ENCODE measurements around the gene PSMD1.

Gene PSMD1

DNA sequence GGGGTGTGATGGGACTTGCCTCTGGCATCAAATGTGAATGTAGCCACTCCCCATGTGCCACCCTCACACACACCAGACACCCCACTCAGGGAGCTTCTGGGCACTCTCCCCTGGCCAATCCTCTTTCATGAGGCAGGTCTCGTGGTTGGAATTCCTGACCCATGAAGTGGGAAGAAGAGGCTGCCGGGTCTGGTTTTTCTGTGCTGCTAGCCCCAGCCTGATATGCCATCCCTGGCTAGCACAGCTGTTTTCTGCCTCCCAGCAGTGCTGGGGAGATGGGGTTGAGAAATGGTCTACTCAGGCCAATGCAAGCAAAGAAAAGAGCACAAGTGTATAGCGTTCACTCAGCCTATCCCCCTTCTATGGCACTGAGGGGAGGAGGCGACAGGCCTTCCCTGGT lies 20.5 kb upstream of the PSMD1 start:
- no peak for DNase-seq

DNA sequence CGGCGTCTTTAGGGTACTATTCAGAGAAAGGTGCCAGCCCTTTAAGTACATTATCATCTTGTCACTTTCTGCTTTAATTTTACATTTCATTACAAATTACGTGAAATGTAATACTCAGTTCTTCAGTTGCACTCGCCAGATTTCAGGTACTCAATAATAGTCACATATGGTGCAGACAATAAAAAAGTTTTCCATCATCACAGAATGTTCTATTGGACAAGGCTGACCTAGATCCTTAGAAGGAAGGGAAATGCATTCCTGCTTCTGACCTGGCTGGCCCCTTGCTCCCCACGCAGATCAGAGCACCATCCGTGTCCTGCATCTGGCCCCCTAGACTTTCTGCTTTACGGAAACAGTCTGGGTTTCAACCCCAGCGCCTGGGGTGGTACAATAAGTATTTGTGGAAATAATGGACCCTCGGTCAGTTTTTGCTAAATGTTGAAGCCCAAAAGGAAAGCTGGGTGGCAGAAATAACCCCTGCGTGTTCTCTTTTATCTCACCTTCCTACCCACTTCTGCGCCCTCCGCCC lies 20.0 kb upstream of the PSMD1 start:
- DNase-seq, result no peak

DNA sequence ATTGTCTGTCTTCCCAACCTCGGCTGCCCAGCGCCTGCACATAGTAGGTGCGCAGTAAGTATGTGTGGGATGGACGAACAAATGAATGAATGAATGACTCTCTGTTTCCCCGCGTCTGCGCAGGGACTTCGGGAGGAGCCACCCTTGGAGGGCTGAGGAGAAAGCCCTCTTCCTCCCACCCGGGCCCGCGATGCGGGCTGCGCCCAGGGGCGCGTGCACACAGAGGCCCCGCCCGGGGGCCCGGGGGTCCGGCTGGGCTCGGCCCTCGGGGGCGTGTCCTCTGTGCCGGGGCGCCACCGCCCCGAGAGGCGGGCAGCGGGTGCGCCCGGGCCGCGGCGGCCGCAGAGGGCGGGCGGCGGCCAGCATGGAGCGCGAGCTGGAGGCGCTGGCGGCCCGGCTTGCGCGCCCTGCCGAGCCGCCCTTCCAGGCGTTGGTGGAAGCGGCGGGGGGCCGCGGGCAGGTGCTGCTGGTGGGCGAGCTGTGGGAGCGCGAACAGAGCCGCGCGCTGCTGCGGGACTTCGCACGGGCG lies 19.4 kb upstream of the PSMD1 start, which contains the start of gene C2orf72:
Gene C2orf72 (plus strand): TSS at position 322 of the 529 bp plus-strand sequence. CDS start 43 bp downstream, at position 365.
- DNase-seq, result peak in 1 of 2 experiments; percentile 69

DNA sequence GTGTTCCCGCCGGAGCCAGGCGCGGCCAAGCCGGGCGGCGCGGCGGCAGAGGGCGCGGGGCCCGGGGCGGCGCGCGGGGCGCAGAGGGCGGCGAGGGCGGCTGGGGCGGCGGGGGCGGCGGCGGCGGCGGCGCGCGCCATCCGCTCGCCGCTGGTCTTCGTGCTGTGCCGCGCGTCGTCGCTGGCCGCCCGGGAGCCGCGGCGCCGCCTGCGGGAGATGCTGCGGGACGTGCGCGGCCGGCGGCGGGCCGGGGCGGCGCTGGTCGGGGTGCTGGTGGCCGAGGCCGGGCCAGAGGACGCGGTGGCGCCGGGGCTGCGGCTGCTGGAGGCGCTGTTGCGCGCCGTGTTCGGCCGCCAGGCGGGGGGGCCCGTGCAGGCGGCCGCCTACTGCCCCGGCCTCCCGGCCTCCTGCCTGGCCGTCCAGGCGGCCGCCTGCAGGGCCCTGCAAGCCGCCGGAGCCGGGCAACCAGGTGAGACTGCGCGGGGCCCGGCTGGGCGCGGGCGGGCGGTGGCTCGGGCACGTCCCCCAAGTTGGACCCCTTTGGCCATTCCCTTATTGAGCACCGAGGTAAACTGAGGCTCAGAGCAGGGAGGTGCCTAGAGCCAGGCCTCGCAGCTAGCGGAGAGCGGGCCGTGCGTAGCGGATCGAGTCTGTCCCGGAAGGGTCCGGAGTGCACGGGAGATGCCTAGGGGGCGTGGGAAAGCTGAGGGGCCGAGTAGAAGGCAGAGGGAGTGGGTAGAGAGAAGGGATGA lies 18.8 kb upstream of the PSMD1 start:
- DNase-seq, result peak; percentile 3 to 38

DNA sequence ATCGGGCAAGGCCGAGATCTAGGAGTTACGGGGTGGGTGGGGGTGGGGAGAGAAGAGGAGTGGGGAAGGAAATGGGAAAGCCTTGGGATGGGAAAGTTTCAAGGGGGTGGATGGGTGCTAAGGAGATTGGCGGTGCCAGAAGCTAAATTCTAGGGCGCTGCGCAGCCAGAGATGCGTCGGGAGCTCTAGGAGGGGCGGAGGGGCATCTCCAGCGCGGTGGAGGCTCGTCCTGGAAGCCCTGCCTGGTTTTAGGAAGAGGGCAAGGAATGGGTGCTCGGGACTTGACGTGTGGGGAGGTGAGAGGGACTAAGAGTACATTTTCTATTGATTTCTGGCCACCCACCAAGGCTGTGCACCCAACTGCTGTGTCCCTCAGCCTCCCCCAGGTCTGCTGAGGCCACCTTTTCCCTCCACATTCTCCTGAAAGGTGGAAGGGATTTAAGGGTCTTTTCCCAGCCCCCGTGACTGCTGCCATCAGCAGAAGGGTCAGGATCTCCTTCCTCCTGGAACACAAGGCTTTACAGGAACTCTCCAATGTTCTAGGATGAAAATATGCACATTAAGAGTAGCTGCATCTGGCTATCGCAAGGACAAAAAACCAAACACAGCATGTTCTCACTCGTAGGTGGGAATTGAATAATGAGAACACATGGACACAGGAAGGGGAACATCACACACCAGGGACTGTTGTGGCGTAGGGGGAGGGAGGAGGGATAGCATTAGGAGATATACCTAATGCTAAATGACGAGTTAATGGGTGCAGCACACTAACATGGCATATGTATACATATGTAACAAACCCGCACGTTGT lies 18.0 kb upstream of the PSMD1 start:
- no peak for DNase-seq

DNA sequence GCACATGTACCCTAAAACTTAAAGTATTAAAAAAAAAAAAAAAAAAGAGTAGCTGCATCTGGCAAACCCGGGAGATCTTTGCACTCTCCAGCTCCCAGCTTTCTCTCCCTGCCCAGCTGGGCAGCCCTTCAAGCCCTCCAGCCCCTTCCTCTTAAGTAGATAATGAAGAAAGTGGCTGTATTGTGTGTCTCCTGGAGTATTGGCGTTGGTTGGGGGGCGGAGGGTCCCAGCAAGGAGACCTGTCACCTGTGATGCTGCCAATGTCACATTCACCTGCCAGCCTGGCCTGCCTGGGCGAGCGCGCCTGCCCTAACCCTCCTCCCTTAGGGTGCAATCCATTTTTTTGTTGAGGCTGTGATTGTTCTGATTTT lies 17.4 kb upstream of the PSMD1 start:
- no peak for DNase-seq

DNA sequence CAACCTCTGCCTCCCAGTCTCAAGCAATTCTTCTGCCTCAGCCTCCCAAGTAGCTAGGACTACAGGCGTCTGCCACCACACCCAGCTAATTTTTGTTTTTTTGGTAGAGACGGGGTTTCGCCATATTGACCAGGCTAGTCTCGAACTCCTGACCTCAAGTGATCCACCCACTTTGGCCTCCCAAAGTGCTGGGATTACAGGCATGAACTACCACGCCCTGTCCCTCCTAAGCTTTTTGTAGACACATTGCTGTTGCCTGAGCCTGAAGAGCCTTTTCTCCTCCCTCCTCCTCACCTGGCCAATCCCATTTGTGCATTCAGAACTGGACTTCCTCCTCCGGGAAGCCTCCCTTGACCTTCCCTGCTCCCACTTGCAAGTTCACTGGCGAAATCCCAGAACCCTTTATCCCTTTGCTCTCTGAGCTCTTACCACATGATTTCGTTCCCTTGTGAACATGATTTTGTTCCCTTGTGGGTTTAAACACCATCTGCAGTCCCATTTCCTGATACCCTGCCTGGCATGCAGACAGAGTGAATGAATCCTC lies 16.8 kb upstream of the PSMD1 start:
- DNase-seq, result no peak

DNA sequence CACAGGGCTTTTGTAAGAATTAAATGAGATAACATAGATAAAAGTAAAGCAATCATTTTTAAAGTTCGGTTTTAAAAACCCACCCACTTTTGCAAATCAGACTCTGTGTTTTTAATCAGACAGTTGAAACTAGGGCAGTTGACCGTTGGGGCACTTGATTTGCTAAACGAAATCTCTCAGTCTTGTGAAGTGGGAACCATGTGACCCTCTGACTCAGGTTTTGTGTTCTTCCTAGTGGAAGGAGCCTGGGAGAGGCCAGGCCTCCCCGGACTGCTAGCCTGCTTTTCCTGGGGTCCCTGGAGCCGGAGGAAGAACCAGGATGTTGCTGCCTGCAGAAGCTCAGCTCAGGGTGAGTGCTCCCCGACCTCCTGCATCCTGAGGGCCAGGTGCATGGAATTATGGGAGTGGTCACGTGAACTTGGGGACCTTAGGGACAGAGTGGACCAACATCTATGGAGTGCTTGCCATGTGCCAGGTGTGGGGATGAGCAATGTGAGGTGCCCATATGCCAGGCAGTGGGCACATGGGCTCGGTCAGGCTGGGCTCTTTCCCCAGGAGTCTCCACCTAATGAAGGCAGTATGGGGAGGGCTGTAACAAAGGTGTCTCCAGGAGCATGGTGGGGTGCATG lies 15.5 kb upstream of the PSMD1 start:
- no peak for DNase-seq

DNA sequence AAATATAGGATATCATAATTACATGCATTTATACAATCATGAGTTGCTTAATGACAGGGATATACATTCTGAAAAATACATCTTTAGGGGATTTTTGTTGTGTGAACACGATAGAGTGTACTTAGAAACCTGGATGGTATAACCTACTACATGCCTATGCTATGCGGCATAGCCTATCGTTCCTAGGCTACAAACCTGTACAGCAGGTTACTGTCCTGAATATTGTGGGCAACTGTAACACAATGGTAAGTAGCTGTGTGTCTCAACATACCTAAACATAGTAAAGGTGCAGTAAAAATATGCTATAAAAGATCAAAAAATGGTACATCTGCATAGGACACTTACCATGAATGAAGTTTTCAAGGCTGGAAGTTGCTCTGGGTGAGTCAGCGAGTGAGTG lies 12.9 kb upstream of the PSMD1 start:
- DNase-seq, result no peak

DNA sequence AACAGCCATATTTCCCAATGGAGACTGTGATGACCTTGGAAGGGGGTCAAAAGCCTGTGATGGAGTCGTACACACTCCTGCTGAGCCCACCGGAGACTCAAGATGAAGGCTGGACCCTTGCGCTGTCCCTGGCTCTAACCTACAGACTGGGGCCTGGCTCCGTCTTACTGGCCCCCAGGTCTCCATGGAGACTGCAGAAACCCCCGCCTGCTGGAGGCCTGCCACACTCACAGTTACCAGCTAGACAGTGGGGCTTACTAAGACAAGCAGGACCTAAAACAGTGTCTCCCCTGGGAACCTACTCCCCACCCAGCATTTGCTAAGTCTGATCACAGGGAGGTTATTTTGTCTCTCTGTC lies 9.8 kb upstream of the PSMD1 start:
- DNase-seq, result no peak

DNA sequence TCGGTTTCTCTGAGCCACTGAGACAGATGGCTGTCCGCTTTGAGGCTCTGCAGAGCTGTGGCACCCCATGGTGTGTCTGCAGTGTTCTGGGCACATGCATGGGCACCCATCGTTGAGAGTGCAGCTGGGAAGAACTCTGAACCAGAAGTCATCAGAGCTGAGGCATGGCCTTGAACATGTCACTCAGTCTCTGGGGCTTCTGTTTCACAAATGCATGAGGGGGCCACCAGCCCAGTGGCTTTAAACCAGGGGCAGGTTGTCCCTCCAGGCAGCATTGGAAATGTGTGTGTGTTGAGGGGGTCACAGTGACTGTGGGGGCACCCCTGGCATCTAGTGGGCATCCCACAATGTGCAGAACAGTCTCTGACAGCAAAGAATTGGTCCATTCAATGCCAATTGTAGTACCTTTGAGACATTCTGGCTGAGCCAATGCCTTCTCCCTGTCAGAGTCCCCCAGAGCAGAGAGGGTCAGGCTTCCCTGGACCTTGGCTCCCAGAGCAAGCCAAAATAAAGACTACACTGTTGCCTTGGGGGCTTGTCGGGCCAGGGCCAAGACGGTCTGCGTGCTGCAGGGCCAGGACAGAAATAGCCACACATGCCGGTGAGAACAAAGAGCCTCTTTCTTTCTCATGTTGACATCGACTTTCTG lies 9.3 kb upstream of the PSMD1 start:
- no peak for DNase-seq

DNA sequence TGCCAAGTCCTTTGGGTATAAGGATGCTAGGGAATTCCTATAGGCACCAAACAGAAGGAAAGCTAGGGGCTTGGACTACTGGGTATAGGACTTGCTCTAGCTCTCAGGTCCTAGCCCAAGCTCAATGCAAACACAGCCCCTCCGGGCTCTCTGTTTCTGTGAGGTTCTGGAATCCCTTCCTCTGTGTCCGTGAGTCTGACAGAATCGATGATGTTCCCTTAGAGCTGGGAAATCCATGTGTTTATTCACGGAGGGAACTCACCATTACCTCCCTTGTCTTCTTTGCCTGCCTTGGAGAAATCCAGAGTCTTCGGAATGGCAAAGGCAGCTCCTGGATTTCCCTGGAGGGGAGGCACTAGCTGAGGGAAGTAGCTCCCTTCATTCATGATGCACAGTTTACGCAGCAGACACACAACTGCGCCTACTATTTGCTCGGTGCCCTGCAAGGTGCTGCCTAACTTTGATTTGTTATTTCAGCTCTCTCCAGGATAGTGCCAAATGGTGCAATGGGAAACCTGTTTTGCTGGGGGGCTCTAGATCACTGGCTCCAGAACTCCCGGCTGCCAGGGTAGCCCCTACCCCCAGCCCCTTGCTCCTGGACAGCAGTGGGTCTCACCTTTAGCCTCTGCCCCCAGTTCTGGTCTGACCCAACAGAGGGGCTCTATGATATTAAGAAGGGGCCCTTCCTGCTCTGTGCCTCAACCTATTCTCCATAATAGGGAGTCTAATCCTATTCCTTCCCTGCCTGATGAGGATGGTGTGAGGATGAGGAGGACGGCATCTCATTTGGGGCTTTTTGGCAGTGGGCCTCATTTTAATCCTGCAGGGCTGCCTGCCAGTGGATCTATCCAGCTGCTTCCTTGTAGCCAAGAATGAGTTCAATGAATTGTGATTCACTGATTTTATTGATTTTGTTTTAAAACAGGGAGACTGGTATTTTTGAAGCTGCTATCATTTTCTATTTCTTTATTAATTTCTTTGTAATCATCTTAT lies 8.4 kb upstream of the PSMD1 start:
- no peak for DNase-seq

DNA sequence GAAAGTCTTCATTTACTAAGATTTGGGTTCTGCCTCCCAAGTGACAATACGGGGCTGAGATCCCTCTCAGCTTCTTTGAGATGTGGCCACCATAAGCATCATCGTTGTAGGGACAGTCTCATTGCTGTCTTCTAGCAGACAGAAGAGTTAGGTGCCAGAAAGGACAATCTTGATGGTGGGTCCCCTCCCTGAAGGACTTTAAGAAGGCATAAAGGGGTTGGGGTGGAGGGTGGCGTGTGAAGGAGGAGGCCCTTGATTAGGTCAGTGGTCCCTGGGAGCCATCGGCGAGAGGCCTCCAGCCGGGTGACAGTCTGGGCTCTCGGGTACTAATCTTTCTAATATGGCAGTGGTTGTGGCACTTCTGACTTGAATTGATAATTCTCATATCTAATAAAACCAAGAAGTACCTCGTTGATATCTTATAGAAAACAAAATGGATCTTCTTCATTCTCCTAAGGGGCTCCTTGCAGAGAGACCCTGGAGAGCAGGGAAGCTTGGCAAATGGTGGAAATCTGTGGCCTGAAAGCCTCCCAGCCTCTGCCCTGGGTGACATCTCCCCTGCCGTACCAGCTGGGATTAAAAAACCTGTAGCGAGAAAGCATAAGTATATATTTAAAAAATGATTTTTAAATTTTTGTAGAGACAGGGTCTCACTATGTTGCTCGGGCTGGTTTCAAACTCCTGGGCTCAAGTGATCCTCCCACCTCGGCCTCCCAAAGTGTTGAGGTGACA lies 7.2 kb upstream of the PSMD1 start:
- DNase-seq, result no peak

DNA sequence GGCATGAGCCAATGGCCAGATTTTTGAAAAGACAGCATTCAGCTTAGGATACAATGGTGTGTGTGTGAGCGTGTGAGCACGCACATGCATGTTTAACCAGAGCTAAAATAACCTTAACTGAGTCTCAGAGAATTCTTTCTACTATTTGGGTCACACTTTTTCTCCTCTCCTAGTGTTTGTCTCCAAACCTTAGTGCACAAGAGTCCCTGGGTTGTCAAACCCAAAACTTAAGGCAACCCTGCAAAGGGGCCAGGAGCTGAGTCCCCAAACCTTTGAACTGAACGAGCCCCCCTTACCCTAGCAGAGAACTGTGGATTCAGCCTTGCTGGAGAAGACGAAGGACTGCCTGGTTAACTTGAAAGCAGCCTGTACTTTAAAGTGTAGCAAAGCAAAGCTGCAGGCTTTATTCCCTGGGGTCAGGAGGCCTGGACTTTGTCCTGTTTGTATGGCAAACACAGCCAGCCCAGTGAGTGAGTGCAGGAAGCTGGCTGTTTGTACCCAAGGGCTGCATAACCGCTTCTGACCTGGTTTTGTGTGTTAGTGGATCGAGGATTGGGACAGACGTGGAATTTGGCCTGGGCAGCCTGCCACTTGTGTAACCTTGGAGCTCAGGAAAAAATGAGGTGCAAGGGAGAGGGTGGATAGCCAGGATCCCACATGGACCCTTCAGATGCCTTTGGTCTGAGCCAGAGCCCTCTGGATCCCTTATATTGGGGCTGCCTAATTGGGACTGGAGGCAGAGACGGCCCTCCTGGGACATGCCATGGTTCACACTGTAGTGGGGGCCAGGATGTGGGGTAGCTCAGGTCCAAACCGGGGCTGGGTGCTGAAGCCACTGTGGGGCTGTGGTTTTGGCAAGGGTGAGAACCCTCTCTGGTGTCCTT lies 6.4 kb upstream of the PSMD1 start:
- DNase-seq, result no peak

DNA sequence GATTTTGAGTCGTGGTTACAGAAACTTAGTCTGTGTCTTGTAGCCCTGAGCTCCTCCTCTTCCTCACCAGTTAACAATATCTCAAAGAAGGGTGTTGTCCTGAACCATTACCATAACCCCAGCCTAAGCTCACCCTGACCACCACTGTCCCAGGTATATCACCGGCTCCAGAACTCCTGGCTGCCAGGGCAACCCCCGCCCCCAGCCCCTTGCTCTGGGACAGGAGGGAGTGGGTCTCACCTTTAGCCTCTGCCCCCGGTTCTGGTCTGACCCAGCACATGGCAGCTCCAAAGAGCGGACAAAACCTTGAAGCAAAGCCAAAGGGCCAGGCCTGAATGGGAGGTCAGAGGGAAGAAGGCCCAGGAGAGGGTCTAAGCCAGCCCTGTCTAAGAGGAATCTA lies 5.6 kb upstream of the PSMD1 start:
- no peak for DNase-seq

DNA sequence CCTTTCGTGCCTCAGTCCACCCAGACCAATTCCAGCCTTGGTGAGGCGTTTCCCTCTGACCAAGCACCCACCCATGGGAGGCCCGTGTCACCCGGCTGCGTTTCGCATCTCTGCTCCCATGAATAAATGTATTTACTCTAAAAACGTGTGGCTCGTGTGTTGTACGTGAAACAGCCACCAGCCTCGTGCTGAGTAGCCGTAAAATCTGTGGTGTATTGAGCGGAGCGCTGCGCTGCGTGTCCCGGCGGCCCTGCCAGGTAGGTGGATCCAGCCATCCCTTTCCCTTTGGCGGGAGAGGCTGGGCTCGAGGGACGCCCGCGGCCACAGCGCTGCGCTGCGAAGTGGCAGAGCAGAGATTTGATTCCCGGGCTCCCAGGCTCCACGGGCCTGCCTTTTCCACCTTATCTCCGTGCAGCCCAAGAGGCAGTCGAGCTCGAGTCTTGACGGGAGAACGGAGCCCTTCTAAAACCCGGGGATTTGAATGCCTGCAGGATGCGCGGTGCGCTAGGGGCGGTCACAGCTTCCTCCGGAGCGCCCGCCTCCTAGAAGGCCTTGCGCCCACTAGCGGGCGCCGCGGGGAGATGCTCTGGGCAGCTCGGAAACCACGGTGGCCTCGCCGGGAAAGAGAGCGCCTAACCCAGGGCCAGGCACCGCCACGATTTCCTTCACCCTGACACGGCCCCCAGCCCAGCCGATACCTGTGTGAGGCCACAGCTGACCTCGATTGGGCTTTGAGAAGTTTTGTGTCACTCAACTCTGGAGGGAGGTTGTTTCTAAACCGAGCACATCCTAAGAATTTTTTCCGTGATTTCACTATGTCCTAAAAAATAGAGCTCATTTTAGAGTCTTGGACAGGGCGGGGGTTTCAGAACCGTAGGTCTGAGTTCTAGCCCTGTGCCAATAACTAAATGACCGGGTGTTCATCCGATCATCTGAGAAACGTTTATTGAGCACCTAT lies 3.9 kb upstream of the PSMD1 start:
- peak; percentile 80 to 87 for DNase-seq

DNA sequence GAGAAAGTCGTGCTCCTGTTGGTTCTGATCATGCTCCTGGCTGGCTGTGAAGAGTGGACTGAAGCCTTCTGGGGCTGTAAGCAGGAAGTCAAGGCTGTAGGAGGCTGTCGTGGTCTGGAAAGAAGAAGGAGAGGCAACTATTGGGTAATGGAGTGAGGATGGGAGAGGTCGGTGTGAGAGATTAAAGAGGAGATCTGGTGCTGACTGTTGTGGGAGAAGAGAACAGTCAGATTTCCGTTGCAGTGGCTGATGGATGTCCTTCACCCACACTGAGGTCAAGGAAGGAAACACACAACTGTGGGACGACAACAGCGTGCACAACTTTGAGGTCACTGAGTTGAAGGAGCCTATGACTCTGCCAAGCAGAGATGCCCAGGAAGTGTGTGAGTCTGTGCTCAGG lies 2.8 kb upstream of the PSMD1 start:
- no peak for DNase-seq

DNA sequence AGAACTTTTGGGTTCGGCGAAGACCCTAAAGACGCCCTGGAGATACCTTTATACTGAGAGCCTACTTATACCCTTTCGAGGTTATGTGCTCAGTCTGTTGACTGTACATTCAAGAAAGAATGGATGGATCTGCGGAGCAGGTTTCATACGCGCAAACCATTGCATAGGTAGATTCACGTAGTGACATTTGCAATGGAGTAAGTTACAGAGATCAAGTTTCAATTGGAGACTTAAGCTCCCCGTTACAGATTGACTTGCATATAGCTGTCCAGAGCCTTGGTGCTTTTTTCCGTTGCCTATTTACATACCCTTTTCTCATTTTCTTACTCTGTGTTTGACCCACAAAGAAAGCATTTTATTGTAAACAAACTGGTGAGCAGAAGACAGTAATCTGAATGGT lies 923 bp downstream of the PSMD1 start:
- no peak for DNase-seq

Measured in NCI-H1930 (cell line).